Umbilical cord (tissue), 2 donors: Measurements from ENCODE around the gene STX4. TPM values are rescaled to one million over a fixed set of nuclear protein-coding genes. Genes with fewer than 3 reads are reported as not detected.

Experiments used
- DNase-seq: peaks from one replicate; pipeline ENCODE4 v3.0.0-alpha.2; 2015; ENCODE audit warnings: low spot score
- total RNA-seq: library from RNA; depleted of rRNA; stranded (reverse); fragments of >200 nt; gene quantifications from one replicate; pipeline ENCODE4 v1.2.3, GENCODE V29; 2014; ENCODE audit warnings: low replicate concordance; ENCODE audit not compliant: insufficient read depth

The STX4 gene
- total RNA-seq, 1 donor from 2014 or later = 7.9 TPM

GRCh38 chr16:31020536-31020935 is 12.8 kb upstream of the STX4 start:
- DNase-seq = no peak

- no peak for DNase-seq
Observed at GRCh38 chr16:31022544-31023251, 10.7 kb upstream of the STX4 start.

- no peak for DNase-seq
Observed at GRCh38 chr16:31023252-31023602, 10.1 kb upstream of the STX4 start.

GRCh38 chr16:31023627-31024226 is 9.6 kb upstream of the STX4 start:
- no peak for DNase-seq

- no peak for DNase-seq
Observed at GRCh38 chr16:31025339-31025738, 8.0 kb upstream of the STX4 start.

- no peak for DNase-seq
Observed at GRCh38 chr16:31029272-31029671, 4.1 kb upstream of the STX4 start.

GRCh38 chr16:31031276-31031675 is 2.1 kb upstream of the STX4 start:
- no peak for DNase-seq

GRCh38 chr16:31033709-31034492 is 543 bp downstream of the STX4 start:
- peak; percentile 93 for DNase-seq

- no peak for DNase-seq
Observed at GRCh38 chr16:31036691-31037090, 3.3 kb downstream of the STX4 start.

GRCh38 chr16:31038993-31039392 is 5.6 kb downstream of the STX4 start:
- DNase-seq = no peak

GRCh38 chr16:31042866-31043265 is 9.5 kb downstream of the STX4 start:
- DNase-seq = no peak

GRCh38 chr16:31043352-31043751 is 10.0 kb downstream of the STX4 start:
- DNase-seq = no peak

GRCh38 chr16:31043898-31044481 is 10.6 kb downstream of the STX4 start:
- no peak for DNase-seq

GRCh38 chr16:31050280-31051030 is 17.1 kb downstream of the STX4 start:
- DNase-seq = no peak

GRCh38 chr16:31052114-31052513 is 18.8 kb downstream of the STX4 start:
- peak; percentile 94 for DNase-seq

- DNase-seq = no peak
Observed at GRCh38 chr16:31055613-31056012, 22.3 kb downstream of the STX4 start.

- no peak for DNase-seq
Observed at GRCh38 chr16:31061126-31061812, 27.9 kb downstream of the STX4 start.

GRCh38 chr16:31061813-31062440 is 28.6 kb downstream of the STX4 start:
- no peak for DNase-seq

GRCh38 chr16:31063495-31063842 is 30.1 kb downstream of the STX4 start:
- no peak for DNase-seq

GRCh38 chr16:31063843-31064611 is 30.7 kb downstream of the STX4 start:
- no peak for DNase-seq
